Calu3 (cell line): ENCODE measurements around the gene PYCARD. TPM values are rescaled to one million over a fixed set of nuclear protein-coding genes. Genes with fewer than 3 reads are reported as not detected.
"Not testable (repeated sequence)": the region's sequence is repeated elsewhere in the genome, so short reads cannot be mapped to it uniquely, and the experiment has no call there.

Experiments used
- BruUV-seq: library from RNA; stranded (reverse); fragments of 400-500 nt; replicated peaks from 2 replicates; lab custom pipeline; 2021; lab: Mats Ljungman, UMichigan
- CTCF ChIA-PET: fragments of 300-600 bp; sonication (Branson Sonifier 250); formaldehyde crosslinking; loops from one replicate; lab custom pipeline; 2022; ENCODE audit warnings: antibody characterized with exemption; lab: Charles Lee
- DNase-seq: peaks from one replicate; pipeline ENCODE4 v3.0.0; 2022
- H3K27ac Mint-ChIP-seq: one replicate; pipeline ENCODE4 v1.8.0; 2022; ENCODE audit warnings: mixed read lengths; ENCODE audit not compliant: unreplicated experiment
- H3K27me3 Mint-ChIP-seq: one replicate; pipeline ENCODE4 v1.8.0; 2022; ENCODE audit warnings: mixed read lengths; ENCODE audit not compliant: unreplicated experiment
- H3K36me3 Mint-ChIP-seq: one replicate; pipeline ENCODE4 v1.8.0; 2022; ENCODE audit warnings: mild to moderate bottlenecking, moderate library complexity, mixed read lengths; ENCODE audit not compliant: insufficient read depth, unreplicated experiment
- H3K4me1 Mint-ChIP-seq: one replicate; pipeline ENCODE4 v1.8.0; 2022; ENCODE audit warnings: mild to moderate bottlenecking, low read depth, mixed read lengths; ENCODE audit not compliant: unreplicated experiment
- H3K4me3 Mint-ChIP-seq: one replicate; pipeline ENCODE4 v1.8.0; 2022; ENCODE audit warnings: mild to moderate bottlenecking, low read depth, moderate library complexity, mixed read lengths; ENCODE audit not compliant: unreplicated experiment
- H3K9me3 Mint-ChIP-seq: one replicate; pipeline ENCODE4 v1.8.0; 2022; ENCODE audit warnings: low read depth, mixed read lengths; ENCODE audit not compliant: unreplicated experiment
- intact Hi-C: fragments of 100-400 bp; cut with micrococcal nuclease; formaldehyde crosslinking; loops from one replicate; pipeline ENCODE4 v1.10.0; 2022; ENCODE audit not compliant: unreplicated experiment
- total RNA-seq: library from RNA; stranded (reverse); gene quantifications from 2 replicates; pipeline ENCODE4 v1.2.3, GENCODE V29; 2022
- TF ChIP-seq, protein P1 (sequence below): fragments of 200-600 bp; IDR thresholded peaks from one replicate; pipeline ENCODE4 v1.8.0; 2022; ENCODE audit warnings: antibody characterized with exemption; ENCODE audit not compliant: unreplicated experiment

The PYCARD gene
- total RNA-seq, 1 experiment from 2014 or later: 24.3 TPM

DNA sequence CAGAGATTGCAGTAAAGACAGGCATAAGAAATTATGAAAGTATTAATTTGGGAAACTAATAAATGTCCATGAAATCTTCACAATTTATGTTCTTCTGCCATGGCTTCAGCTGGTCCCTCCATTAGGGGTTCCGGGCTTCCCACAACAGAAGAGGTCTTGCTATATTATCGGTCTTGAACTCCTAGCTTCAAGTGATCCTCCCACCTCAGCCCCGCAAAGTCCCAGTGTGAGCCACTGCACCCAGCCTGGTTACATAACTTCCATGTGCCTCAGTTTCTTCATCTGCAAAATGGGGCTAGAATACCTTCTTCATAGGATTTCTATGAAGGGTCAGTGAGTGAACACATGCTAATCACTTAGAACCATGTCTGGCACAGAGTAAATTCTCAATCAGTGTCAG, 43.7 kb upstream of the PYCARD start:
- Mint-ChIP-seq H3K36me3 (no peaks in the 10 kb centered on the region), H3K4me3 (no peak overlapping the region), H3K9me3 (no peaks in the 10 kb centered on the region), H3K27me3 (peaks cover 46% of the 10 kb centered on the region), H3K27ac (no peak overlapping the region), H3K4me1 (no peaks in the 10 kb centered on the region)
- no TSS peak for BruUV-seq
- intact Hi-C loops: no loop called here
- TF ChIP-seq, protein P1, sequence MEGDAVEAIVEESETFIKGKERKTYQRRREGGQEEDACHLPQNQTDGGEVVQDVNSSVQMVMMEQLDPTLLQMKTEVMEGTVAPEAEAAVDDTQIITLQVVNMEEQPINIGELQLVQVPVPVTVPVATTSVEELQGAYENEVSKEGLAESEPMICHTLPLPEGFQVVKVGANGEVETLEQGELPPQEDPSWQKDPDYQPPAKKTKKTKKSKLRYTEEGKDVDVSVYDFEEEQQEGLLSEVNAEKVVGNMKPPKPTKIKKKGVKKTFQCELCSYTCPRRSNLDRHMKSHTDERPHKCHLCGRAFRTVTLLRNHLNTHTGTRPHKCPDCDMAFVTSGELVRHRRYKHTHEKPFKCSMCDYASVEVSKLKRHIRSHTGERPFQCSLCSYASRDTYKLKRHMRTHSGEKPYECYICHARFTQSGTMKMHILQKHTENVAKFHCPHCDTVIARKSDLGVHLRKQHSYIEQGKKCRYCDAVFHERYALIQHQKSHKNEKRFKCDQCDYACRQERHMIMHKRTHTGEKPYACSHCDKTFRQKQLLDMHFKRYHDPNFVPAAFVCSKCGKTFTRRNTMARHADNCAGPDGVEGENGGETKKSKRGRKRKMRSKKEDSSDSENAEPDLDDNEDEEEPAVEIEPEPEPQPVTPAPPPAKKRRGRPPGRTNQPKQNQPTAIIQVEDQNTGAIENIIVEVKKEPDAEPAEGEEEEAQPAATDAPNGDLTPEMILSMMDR: no peak
- CTCF ChIA-PET: no interaction called here
- no peak for DNase-seq

DNA sequence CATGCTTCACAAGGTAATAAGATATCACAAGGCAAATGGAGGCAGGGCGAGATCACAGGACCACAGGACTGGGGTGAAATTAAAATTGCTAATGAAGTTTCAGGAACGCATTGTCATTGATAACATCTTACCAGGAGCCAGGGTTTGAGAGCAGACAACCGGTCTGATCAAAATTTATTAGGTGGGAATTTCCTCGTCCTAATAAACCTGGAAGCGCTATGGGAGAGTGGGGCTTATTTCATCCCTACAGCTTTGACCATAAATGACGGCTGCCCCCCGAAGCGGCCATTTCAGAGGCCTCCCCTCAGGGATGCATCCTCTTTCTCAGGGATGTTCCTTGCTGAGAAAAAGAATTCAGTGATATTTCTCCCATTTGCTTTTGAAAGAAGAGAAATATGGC, 43.0 kb upstream of the PYCARD start:
- H3K36me3 Mint-ChIP-seq, H3K4me3 Mint-ChIP-seq, H3K27ac Mint-ChIP-seq, BruUV-seq, DNase-seq, H3K4me1 Mint-ChIP-seq, H3K9me3 Mint-ChIP-seq, intact Hi-C loops: not testable (repeated sequence)
- peaks cover 46% of the 10 kb centered on the region for H3K27me3 Mint-ChIP-seq
- CTCF ChIA-PET: interaction anchor here (0.7 kb wide), 1 partner anchor 108 kb away, joined by 3 read pairs; no protein-coding TSS in a partner anchor

DNA sequence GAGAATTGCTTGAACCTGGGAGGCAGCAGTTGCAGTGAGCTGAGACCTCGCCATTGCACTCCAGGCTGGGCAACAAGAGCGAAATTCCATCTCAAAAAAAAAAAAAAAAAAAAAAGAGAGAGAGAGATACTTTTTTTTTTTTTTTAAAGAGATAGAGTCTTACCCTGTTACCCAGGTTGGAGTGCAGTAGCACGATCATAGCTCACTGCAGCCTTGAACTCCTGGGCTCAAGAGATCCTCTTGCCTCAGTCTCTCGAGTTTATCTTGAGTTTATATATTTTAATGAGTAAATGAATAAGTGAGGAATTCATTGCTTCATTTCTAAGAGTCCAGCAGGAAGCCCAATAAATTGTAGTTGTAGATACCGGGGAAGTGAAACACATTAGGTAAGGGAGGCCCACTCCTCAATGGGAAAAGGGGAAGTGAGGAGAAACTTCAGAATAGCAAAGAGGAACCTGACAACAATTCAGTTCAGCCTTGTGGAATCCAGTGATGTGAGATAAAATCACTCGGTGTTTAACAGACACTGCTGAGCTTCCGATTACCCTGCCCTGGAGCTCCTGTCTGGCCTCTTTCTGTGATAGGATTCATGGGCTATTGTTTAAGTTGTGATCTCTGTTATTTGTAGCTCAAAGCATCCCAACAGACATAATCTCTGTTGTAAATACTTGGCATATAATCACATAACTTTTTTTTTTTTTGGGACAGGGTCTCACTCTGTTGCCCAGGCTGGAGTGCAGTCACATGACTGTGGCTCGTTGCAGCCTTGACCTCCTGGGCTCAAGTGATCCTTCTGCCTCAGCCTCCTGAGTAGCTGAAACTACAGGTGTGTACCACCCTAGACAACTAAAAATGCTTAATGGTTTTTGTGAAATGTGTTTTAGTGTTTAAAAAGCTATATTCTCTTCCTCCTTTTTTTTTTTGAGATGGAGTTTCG, 41.4 kb upstream of the PYCARD start:
- intact Hi-C loops: no loop called here
- Mint-ChIP-seq H3K4me1 (no peaks in the 10 kb centered on the region), H3K4me3 (no peak overlapping the region), H3K36me3 (no peaks in the 10 kb centered on the region), H3K27ac (no peak overlapping the region), H3K9me3 (no peaks in the 10 kb centered on the region), H3K27me3 (peaks cover 46% of the 10 kb centered on the region)
- TF ChIP-seq, protein P1: no peak
- no TSS peak for BruUV-seq
- DNase-seq: no peak
- CTCF ChIA-PET: interaction anchor here (0.6 to 0.7 kb wide), 2 partner anchors 13 to 247 kb away, joined by 3 read pairs; no protein-coding TSS in a partner anchor

DNA sequence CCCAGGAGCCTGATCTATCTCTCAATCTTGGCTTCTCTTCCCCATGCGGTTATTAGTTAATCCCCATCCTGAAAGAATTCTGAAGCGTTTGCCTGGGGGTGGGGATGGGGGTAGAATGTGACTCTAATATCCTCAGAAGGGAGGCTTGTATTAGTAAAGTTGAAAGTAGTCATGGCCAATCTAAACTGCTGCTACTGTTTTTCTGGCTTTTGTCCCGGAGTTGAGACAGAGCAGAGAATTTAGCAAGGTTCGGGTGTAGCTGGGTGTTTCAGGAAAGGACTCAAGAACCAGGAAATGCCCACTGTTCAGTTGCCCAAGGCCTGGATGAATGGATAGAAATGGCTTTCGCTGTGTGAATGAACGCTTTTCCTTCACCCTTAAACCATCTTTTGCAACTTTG, 39.6 kb upstream of the PYCARD start:
- no peak for DNase-seq
- CTCF ChIA-PET: no interaction called here

More for the DNA sequence above, 39.6 kb upstream of the PYCARD start:
- no TSS peak for BruUV-seq
- intact Hi-C loops: no loop called here
- H3K9me3 Mint-ChIP-seq: no peaks in the 10 kb centered on the region
- H3K36me3 Mint-ChIP-seq: no peaks in the 10 kb centered on the region
- TF ChIP-seq, protein P1: no peak
- H3K27me3 Mint-ChIP-seq: peaks cover 33% of the 10 kb centered on the region
- no peak overlapping the region for H3K4me3 Mint-ChIP-seq
- H3K4me1 Mint-ChIP-seq: no peaks in the 10 kb centered on the region
- no peak overlapping the region for H3K27ac Mint-ChIP-seq
